Left lung (tissue), 10 donors: ENCODE measurements around the gene ZDHHC8. TPM values are rescaled to one million over a fixed set of nuclear protein-coding genes. Genes with fewer than 3 reads are reported as not detected.

ENCODE experiments used
- ATAC-seq: fragments of 200-7000 bp; cut with Tn5 transposase; one replicate; pipeline ENCODE4 v1.9.1; 2020; ENCODE audit warnings: moderate library complexity
- DNase-seq, 4 donors: peaks; one replicate each; pipeline ENCODE4 v3.0.0-alpha.2; 2013 to 2020
- H3K27ac ChIP-seq, 2 donors: fragments of 200-600 bp; sonication (generic) in 1 of 2; one replicate each; pipeline versions ENCODE4 v1.5.0 to v1.8.0; 2020 to 2021
- H3K27me3 ChIP-seq, 2 donors: fragments of 200-600 bp; sonication (generic) in 1 of 2; one replicate each; pipeline versions ENCODE4 v1.5.0 to v1.8.0; 2020 to 2021
- H3K36me3 ChIP-seq, 2 donors: fragments of 200-600 bp; sonication (generic) in 1 of 2; one replicate each; pipeline versions ENCODE4 v1.5.0 to v1.8.0; 2020 to 2021
- H3K4me1 ChIP-seq, 2 donors: fragments of 200-600 bp; one replicate each; pipeline ENCODE4 v1.8.0; 2021
- H3K4me3 ChIP-seq, 2 donors: fragments of 200-600 bp; sonication (generic) in 1 of 2; one replicate each; pipeline versions ENCODE4 v1.5.0 to v1.8.0; 2020 to 2021; ENCODE audit warnings: mild to moderate bottlenecking in 1 of 2
- H3K9me3 ChIP-seq, 2 donors: fragments of 200-600 bp; sonication (generic) in 1 of 2; one replicate each; pipeline versions ENCODE4 v1.5.0 to v1.8.0; 2020 to 2021
- intact Hi-C, 2 donors: fragments of 100-400 bp; cut with DNase I; formaldehyde crosslinking; loops; one replicate each; pipeline versions ENCODE4 v1.11.2 to v1.14.2; 2022
- polyA plus RNA-seq, 6 donors: library from polyadenylated mRNA; unstranded; fragments of 120-200 nt; gene quantifications; one replicate each; pipeline ENCODE4 v1.2.1, GENCODE V29; 2013; ENCODE audit not compliant: insufficient read length in 6 of 6
- total RNA-seq, 2 donors: library from RNA; stranded (reverse); fragmentation: NEBNext Ultra II Directional; extraction: Animal tissue kit (Norgen Biotek cat#: 25700); gene quantifications; one replicate each; pipeline ENCODE4 v1.2.1, GENCODE V29; 2021
- TF ChIP-seq, protein P1 (sequence below), 2 donors: fragments of 200-600 bp; sonication (generic) in 1 of 2; IDR thresholded peaks; one replicate each; pipeline versions ENCODE4 v1.5.0 to v1.8.0; 2021; ENCODE audit warnings: antibody characterized with exemption in 2 of 2
- donor health status: DM: no; HTN: yes; CAD: no.
- donor health status: DM: no; HTN: no; CAD: no.

ZDHHC8 gene
- total and polyA plus RNA-seq, 8 donors, result 34.4 to 81.8 (median 46.1) TPM

DNA sequence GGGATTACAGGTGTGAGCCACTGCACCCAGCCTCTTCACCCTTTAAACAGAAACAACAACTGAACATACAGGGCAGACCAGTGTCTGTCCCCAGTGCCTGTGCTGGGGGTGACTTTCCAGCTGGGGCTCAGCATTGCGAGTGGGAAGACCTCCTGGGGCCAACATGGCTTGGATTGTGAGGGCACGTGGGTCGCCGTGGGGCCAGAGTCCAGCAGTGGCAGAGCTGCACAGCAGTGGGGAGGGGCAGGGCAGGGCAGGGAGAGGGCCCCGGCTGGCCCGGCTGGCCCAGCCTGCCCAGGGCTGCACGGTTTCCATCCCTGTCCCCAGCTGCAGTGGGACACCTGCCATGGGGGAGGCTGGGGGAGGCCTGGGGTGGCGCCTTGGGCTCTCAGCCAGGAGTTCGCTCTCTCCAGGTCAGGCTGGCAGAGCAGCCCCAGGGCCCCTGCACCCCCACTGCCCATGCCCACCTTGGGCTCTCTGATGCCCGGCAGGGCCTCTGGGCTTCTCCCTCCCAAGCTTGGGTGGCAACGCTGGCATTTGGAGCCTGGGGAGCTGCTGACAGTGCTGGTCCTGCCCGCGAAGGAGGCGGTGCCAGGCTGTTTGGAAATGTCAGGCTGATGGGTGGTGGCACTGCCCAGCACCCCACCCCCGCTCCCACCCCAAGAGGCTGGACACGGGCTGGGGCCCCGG lies 49.7 kb downstream of the ZDHHC8 start:
- Histone ChIP-seq H3K27ac (no peak overlapping the region), H3K4me3 (no peak overlapping the region), H3K9me3 (no peaks in the 10 kb centered on the region), H3K27me3 (no peaks in the 10 kb centered on the region), H3K36me3 (no peaks in the 10 kb centered on the region), H3K4me1 (no peaks in the 10 kb centered on the region)
- DNase-seq (no peak), ATAC-seq (no peak)
- TF ChIP-seq, protein P1, sequence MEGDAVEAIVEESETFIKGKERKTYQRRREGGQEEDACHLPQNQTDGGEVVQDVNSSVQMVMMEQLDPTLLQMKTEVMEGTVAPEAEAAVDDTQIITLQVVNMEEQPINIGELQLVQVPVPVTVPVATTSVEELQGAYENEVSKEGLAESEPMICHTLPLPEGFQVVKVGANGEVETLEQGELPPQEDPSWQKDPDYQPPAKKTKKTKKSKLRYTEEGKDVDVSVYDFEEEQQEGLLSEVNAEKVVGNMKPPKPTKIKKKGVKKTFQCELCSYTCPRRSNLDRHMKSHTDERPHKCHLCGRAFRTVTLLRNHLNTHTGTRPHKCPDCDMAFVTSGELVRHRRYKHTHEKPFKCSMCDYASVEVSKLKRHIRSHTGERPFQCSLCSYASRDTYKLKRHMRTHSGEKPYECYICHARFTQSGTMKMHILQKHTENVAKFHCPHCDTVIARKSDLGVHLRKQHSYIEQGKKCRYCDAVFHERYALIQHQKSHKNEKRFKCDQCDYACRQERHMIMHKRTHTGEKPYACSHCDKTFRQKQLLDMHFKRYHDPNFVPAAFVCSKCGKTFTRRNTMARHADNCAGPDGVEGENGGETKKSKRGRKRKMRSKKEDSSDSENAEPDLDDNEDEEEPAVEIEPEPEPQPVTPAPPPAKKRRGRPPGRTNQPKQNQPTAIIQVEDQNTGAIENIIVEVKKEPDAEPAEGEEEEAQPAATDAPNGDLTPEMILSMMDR (IDR thresholded peaks at IDR 0.05), result no peak
- intact Hi-C loops, result no loop called here

DNA sequence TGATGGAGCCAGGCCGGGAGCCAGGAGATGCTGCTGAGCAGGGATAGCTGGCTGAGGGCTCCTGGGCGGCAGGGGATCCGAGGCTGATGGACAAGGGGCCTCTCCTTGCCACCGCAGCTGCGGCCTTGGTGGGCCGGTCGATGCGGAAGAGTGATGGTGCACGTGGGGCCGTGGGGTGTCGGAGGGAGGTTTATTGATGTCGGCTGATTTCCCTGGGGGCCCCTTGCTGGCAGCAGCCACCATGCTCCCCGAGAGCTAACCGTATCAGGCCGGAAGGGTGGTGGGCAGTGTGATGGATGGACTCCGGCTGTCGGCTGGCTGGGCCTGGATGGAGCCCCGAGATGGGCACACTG lies 50.3 kb downstream of the ZDHHC8 start:
- Histone ChIP-seq H3K27ac (no peak overlapping the region), H3K4me3 (no peak overlapping the region), H3K27me3 (no peaks in the 10 kb centered on the region), H3K9me3 (no peaks in the 10 kb centered on the region), H3K4me1 (no peaks in the 10 kb centered on the region), H3K36me3 (no peaks in the 10 kb centered on the region)
- intact Hi-C loops, result no loop called here
- ATAC-seq (no peak), DNase-seq (no peak)
- TF ChIP-seq, protein P1 (IDR thresholded peaks at IDR 0.05), result no peak

DNA sequence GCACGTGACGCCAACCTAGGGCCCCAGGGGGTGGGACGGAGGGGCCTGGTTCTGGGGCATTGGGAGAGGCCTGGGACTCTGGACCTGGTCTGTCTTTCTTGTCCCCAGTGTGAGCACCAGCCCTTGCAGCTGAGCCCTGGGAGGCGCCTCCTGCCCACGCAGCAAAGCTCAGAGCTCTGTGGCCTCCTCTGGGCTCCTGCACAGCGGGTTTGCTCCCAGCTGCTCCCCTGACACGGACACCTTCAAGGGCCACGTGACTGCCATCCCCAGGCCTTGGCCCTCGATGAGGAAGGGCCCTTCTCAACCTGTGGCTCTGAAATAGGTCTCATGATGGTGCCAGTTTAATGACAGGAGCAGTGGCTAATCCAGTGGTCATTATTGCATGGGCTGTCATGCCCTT lies 50.8 kb downstream of the ZDHHC8 start:
- ATAC-seq, result no peak
- intact Hi-C loops, result no loop called here
- Histone ChIP-seq H3K4me3 (no peak overlapping the region), H3K9me3 (no peaks in the 10 kb centered on the region), H3K4me1 (no peaks in the 10 kb centered on the region), H3K36me3 (no peaks in the 10 kb centered on the region), H3K27ac (no peak overlapping the region), H3K27me3 (no peaks in the 10 kb centered on the region)
- no peak for DNase-seq
- TF ChIP-seq, protein P1 (IDR thresholded peaks at IDR 0.05), result no peak

DNA sequence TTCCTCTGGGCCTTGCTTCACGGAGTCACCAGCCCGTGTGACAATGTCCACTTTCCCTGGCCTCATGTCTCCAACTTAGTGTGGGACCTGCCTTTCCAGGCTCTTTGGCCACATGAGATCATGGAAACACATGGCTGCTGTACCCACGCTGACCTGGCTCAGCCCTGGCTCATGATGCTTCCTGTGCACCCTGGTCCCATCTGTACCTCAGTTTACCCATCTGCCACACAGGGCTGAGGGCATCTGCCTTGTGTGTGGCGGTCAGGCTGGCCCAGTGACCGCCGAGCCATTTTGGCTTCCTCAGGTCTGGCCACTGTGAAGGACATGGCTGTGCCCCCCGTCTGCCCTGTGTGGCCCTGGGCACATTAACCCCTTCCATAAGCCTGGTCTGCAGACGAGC lies 51.5 kb downstream of the ZDHHC8 start:
- no peaks in the 10 kb centered on the region for H3K9me3 ChIP-seq
- H3K4me3 ChIP-seq, result no peak overlapping the region
- no peak overlapping the region for H3K27ac ChIP-seq
- intact Hi-C loops, result no loop called here
- H3K4me1 ChIP-seq, result no peaks in the 10 kb centered on the region
- TF ChIP-seq, protein P1 (IDR thresholded peaks at IDR 0.05), result no peak
- H3K27me3 ChIP-seq, result no peaks in the 10 kb centered on the region
- DNase-seq (no peak), ATAC-seq (no peak)
- no peaks in the 10 kb centered on the region for H3K36me3 ChIP-seq

DNA sequence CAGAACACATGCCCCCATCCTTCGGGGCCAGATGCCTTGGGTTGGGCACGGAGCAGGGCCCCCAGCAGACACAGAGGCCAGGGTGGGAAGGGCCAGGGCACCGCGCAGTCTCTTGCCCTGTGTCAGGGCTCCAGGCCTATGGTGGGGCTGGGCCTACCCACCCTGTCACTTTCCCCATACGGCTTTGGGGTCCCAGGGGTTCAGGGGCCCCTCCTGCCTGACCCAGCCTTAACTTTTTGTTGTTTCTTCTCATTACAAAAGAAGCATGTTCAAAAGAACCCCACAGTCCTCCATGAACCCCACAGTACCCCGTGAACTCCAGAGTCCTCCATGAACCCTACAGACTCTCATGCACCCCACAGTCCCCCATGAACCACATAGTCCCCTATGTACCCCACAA lies 52.2 kb downstream of the ZDHHC8 start:
- Histone ChIP-seq H3K9me3 (no peaks in the 10 kb centered on the region), H3K4me1 (no peaks in the 10 kb centered on the region), H3K36me3 (no peaks in the 10 kb centered on the region), H3K27ac (no peak overlapping the region), H3K4me3 (no peak overlapping the region), H3K27me3 (no peaks in the 10 kb centered on the region)
- intact Hi-C loops, result no loop called here
- TF ChIP-seq, protein P1 (IDR thresholded peaks at IDR 0.05), result no peak
- DNase-seq, result no peak
- ATAC-seq, result no peak
